ENCODE data around the gene BASP1.
"Not testable (repeated sequence)": the region's sequence is repeated elsewhere in the genome, so short reads cannot be mapped to it uniquely, and the experiment has no call there.

BASP1 gene

GRCh38 chr5:17241635-17242034, 24.2 kb downstream of the BASP1 start:
- TF ChIP-seq, protein P1, sequence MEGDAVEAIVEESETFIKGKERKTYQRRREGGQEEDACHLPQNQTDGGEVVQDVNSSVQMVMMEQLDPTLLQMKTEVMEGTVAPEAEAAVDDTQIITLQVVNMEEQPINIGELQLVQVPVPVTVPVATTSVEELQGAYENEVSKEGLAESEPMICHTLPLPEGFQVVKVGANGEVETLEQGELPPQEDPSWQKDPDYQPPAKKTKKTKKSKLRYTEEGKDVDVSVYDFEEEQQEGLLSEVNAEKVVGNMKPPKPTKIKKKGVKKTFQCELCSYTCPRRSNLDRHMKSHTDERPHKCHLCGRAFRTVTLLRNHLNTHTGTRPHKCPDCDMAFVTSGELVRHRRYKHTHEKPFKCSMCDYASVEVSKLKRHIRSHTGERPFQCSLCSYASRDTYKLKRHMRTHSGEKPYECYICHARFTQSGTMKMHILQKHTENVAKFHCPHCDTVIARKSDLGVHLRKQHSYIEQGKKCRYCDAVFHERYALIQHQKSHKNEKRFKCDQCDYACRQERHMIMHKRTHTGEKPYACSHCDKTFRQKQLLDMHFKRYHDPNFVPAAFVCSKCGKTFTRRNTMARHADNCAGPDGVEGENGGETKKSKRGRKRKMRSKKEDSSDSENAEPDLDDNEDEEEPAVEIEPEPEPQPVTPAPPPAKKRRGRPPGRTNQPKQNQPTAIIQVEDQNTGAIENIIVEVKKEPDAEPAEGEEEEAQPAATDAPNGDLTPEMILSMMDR (IDR thresholded peaks at IDR 0.05; ENCODE audit: extremely low read depth, missing control alignments), result no peak
- no peak for DNase-seq (ENCODE audit: low spot score)

DNA sequence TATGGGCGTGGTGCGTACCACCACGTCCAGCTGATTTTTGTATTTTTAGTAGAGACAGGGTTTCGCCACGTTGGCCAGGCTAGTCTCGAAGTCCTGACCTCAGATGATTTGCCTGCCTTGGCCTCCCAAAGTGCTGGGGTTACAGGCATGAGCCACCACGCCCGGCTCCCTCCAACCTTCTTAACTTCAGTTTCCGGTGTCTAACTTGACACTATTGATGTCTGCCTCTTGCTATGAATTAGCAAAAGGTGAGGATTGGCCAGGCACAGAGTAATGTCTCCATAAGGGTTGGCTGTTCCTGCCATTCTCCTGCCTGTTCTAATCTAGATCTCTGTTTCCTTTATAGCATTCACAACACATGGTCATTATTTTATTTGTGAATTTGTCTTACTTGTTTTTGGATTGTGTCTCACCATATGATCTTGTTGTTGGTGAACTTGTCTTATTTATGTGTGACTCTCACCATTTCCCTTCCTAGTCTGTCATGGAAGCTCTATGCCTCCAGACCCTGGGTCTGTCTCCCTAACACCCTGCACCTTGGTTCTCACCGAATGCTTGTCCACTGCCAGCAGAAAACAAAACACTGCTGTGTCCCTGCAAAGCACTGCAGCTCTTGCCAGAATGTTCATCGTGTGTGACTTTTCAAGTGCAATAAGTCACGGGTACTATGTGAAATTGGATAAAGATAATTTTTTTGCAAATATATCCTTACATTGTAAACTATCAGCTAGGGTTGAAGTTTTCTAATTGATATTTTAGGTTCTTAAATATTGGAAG, 26.0 kb downstream of the BASP1 start:
- TF ChIP-seq, protein P1 (IDR thresholded peaks at IDR 0.05; ENCODE audit: extremely low read depth, missing control alignments), result no peak
- no peak for DNase-seq (ENCODE audit: low spot score)

GRCh38 chr5:17249029-17249634, 31.7 kb downstream of the BASP1 start:
- DNase-seq (ENCODE audit: low spot score), result no peak
- TF ChIP-seq, protein P1 (IDR thresholded peaks at IDR 0.05; ENCODE audit: extremely low read depth, missing control alignments), result no peak

GRCh38 chr5:17249841-17250240, 32.4 kb downstream of the BASP1 start:
- DNase-seq (ENCODE audit: low spot score), result not testable (repeated sequence)

- TF ChIP-seq, protein P1 (IDR thresholded peaks at IDR 0.05; ENCODE audit: extremely low read depth, missing control alignments), result no peak
- DNase-seq (ENCODE audit: low spot score), result no peak
These were observed 35.1 kb downstream of the BASP1 start for GRCh38 chr5:17252543-17252942.

DNA sequence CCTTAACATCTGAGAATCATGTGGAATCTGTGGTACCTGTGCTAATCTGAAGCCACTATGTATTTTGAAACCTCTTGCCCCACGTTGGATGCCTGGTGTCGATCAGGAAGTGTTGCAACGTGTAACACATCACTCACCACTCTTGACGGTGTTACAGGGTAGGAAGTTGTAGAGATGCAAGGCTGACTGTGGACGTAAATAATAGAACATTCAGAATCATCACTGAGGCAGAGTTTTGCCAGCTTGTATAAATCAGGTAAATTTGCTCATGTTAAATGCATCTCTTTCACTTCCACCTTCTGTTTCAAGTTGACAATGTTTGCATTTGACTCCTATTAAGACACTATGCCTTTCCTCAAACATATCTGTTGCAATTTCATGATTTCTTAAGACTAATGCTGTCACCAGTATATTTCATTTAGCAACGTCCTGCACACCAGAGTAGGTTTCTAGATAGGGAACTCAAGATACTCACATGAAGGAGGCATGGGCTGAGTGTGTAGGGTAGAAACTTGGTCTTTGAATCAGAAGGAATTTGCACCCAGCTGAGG, 38.1 kb downstream of the BASP1 start:
- no peak for DNase-seq (ENCODE audit: low spot score)
- TF ChIP-seq, protein P1 (IDR thresholded peaks at IDR 0.05; ENCODE audit: extremely low read depth, missing control alignments), result no peak

GRCh38 chr5:17256171-17256570, 38.7 kb downstream of the BASP1 start:
- no peak for DNase-seq (ENCODE audit: low spot score)
- TF ChIP-seq, protein P1 (IDR thresholded peaks at IDR 0.05; ENCODE audit: extremely low read depth, missing control alignments), result no peak
